Measurements from ENCODE around the gene OGA. TPM values are rescaled to one million over a fixed set of nuclear protein-coding genes. Genes with fewer than 3 reads are reported as not detected.

OGA gene
- total and polyA plus RNA-seq, 5 donors: 41.1 to 96.4 (median 79.7) TPM

- H3K9me3 ChIP-seq (ENCODE audit: control insufficient read depth, low read length): no peaks in the 10 kb centered on the region
- DNase-seq: peak; percentile 83 to 94 (median 93)
- no peak overlapping the region for H3K27ac ChIP-seq (ENCODE audit: low read length)
- H3K4me1 ChIP-seq (ENCODE audit: control insufficient read depth, insufficient read depth, low read length): peaks cover 5% of the 10 kb centered on the region
- intact Hi-C loops (cut with DNase I): loop anchor here (2.0 to 10.0 kb wide), 4 partner anchors 172 to 625 kb away; no protein-coding TSS in a partner anchor
- 2% methylated on average over 51 of the region's 51 CpGs for whole genome bisulfite sequencing
- H3K27me3 ChIP-seq (ENCODE audit: control insufficient read depth, insufficient read depth): no peaks in the 10 kb centered on the region
- H3K4me3 ChIP-seq (ENCODE audit: low read length): peak overlapping the region; percentile 34
- peak; percentile 1 to 67 for ATAC-seq
Observed at GRCh38 chr10:101779544-101780186, 38.6 kb downstream of the OGA start.

- H3K4me3 ChIP-seq (ENCODE audit: low read length): peak overlapping the region; percentile 34
- H3K4me1 ChIP-seq (ENCODE audit: control insufficient read depth, insufficient read depth, low read length): peaks cover 5% of the 10 kb centered on the region
- WGBS: 2% methylated on average over 58 of the region's 58 CpGs
- DNase-seq (peak; percentile 29 to 72 (median 60)), ATAC-seq (peak; percentile 1 to 5)
- no peak overlapping the region for H3K27ac ChIP-seq (ENCODE audit: low read length)
- no peaks in the 10 kb centered on the region for H3K27me3 ChIP-seq (ENCODE audit: control insufficient read depth, insufficient read depth)
- no peaks in the 10 kb centered on the region for H3K9me3 ChIP-seq (ENCODE audit: control insufficient read depth, low read length)
- intact Hi-C loops (cut with DNase I): loop anchor here in 1 of 4 donors (10.0 kb wide), 1 partner anchor 624 kb away; no protein-coding TSS in a partner anchor
Observed at GRCh38 chr10:101778781-101779543, 39.3 kb downstream of the OGA start.

DNA sequence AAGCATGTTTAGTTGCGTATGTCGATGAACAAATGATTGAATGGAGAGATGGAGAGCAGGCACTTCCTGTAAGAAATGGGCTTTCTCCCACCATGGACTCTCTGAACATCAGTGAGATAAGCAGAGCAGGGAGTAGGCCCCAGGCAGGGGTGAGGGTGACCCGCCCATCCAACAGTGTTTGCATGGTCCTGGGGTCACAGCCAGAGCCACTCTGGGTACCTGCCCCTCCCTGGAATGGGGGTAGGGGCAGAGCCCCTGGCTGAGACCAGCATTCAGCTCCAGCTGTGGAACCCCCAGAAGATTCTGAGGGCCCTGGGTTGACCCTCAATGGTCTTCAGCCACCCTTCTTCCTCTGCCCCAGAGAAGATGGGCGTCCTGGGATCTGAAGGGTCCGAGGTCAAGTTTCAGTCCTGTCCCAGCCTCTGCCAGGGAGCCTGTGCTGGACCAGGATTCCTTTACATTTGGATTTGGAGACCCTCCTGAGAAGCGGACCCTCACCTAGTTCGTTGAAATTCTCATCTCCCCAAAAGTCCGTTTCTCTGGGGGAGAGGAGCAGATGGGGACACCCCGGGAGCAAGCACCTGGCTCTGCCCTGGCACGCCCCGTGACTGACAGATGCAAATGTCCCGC lies 40.0 kb downstream of the OGA start:
- 55% methylated on average over 12 of the region's 12 CpGs for WGBS
- DNase-seq (peak in 1 of 3 donors; percentile 60), ATAC-seq (no peak)
- intact Hi-C loops (cut with DNase I): loop anchor here in 1 of 4 donors (10.0 kb wide), 1 partner anchor 623 kb away; no protein-coding TSS in a partner anchor
- H3K4me1 ChIP-seq (ENCODE audit: control insufficient read depth, insufficient read depth, low read length): peaks cover 5% of the 10 kb centered on the region
- no peaks in the 10 kb centered on the region for H3K9me3 ChIP-seq (ENCODE audit: control insufficient read depth, low read length)
- no peak overlapping the region for H3K4me3 ChIP-seq (ENCODE audit: low read length)
- H3K27ac ChIP-seq (ENCODE audit: low read length): no peak overlapping the region
- H3K27me3 ChIP-seq (ENCODE audit: control insufficient read depth, insufficient read depth): no peaks in the 10 kb centered on the region

- ATAC-seq (no peak), DNase-seq (no peak)
- H3K9me3 ChIP-seq (ENCODE audit: control insufficient read depth, low read length): no peaks in the 10 kb centered on the region
- no peak overlapping the region for H3K4me3 ChIP-seq (ENCODE audit: low read length)
- no peaks in the 10 kb centered on the region for H3K27me3 ChIP-seq (ENCODE audit: control insufficient read depth, insufficient read depth)
- intact Hi-C loops (cut with DNase I): loop anchor here in 1 of 4 donors (10.0 kb wide), 1 partner anchor 623 kb away; no protein-coding TSS in a partner anchor
- WGBS: 97% methylated on average over 3 of the region's 3 CpGs
- peaks cover 5% of the 10 kb centered on the region for H3K4me1 ChIP-seq (ENCODE audit: control insufficient read depth, insufficient read depth, low read length)
- no peak overlapping the region for H3K27ac ChIP-seq (ENCODE audit: low read length)
Observed at GRCh38 chr10:101777619-101778145, 40.6 kb downstream of the OGA start.

DNA sequence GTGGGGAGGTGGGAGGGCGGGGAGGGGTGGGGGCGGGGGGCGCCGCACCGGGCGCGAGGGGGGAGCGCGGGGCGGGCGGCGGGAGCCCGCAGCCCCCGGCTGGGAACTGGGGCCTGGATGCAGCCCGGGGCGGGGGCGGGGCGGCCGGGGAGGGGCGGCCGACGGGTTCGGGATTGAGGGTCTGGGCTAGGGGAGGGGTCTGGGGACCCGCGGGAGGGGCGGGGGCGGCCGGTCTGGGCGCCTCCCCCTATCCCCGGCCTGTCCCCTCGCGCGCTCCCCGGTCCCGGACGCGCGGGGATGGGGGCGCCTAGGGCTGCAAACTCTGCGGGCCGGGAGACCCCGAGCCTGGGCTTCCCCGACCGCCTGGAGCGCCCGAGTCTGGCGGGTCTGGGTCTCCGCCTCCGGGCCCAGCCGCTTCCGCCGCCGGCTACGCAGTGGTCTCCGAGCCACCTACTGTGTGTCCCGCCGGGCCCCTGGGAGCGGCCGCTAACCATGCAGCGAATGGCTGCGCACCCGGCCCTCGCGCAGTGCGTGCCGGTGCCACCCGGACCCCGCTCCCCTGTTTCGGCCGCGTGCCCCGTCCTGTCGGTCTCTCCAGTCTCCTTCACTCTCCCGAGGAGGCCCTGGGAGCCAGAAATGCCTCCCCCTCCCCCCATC lies 42.0 kb downstream of the OGA start:
- peak overlapping the region; percentile 47 for H3K4me3 ChIP-seq (ENCODE audit: low read length)
- H3K27me3 ChIP-seq (ENCODE audit: control insufficient read depth, insufficient read depth): no peaks in the 10 kb centered on the region
- DNase-seq (peak in 1 of 3 donors; percentile 55), ATAC-seq (no peak)
- WGBS: 4% methylated on average over 71 of the region's 74 CpGs
- H3K27ac ChIP-seq (ENCODE audit: low read length): no peak overlapping the region
- no peaks in the 10 kb centered on the region for H3K9me3 ChIP-seq (ENCODE audit: control insufficient read depth, low read length)
- peaks cover 5% of the 10 kb centered on the region for H3K4me1 ChIP-seq (ENCODE audit: control insufficient read depth, insufficient read depth, low read length)
- intact Hi-C loops (cut with DNase I): loop anchor here in 1 of 4 donors (10.0 kb wide), 1 partner anchor 621 kb away; no protein-coding TSS in a partner anchor

DNA sequence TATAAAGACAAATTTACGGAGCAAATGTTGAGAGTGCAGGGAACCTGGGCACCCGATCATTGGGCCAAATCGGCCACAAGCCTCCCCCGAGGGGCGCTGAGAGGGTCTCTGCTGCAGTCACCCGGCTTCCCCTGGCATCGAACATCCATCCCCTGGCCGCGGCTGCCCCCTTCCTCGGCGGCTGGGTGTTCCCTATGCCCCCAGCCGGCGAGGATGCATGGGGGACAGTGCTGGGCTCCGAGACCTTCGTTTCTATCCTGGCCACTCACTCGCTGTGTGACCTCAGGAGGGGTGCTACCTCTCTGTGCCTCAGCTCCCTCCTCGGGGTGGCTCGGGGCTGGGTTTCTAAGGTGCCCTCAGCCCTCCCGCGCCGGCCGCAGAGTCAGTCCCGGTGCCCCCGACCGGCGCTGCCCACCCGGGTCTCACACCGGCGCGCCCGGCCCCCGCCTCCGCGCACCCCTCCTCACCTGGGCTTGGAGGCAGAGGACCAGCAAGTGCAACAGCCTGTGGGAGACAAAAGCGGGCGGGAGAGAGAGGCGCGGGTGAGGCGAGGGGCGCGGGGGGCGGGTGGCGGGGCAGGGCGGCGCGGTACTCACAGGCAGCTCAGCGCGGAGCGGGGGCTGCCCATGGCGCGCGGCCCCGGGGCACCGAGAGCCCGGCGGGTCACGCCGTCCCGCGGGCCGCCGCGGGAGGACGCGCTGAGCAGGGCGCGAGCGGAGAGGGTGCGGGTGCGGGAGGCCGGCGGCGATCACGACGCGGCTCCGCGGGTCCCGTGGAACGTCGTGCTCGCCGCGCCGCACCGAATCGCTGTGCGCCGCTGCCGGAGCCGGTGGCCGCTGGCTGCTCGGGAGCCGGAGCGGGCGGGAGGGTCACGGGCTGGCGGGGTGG lies 42.7 kb downstream of the OGA start, which contains the start of gene FGF8:
FGF8 (minus strand) TSS at position 842 of the 888 bp plus-strand sequence; CDS start at position 628, 214 bp downstream.
- Histone ChIP-seq H3K4me3 (ENCODE audit: low read length) (peak within 1 kb of the TSS; percentile 47), H3K9me3 (ENCODE audit: control insufficient read depth, low read length) (no peaks in the 10 kb centered on the region), H3K27me3 (ENCODE audit: control insufficient read depth, insufficient read depth) (no peaks in the 10 kb centered on the region), H3K4me1 (ENCODE audit: control insufficient read depth, insufficient read depth, low read length) (peaks cover 5% of the 10 kb centered on the region), H3K27ac (ENCODE audit: low read length) (no peak within 1 kb of the TSS)
- DNase-seq (no peak), ATAC-seq (no peak)
- intact Hi-C loops (cut with DNase I): loop anchor here in 1 of 4 donors (10.0 kb wide), 1 partner anchor 621 kb away; no protein-coding TSS in a partner anchor
- WGBS: 2% methylated on average over 98 of the region's 98 CpGs

GRCh38 chr10:101774589-101775272 lies 43.5 kb downstream of the OGA start:
- 12% methylated on average over 32 of the region's 32 CpGs for WGBS
- ATAC-seq: no peak

DNA sequence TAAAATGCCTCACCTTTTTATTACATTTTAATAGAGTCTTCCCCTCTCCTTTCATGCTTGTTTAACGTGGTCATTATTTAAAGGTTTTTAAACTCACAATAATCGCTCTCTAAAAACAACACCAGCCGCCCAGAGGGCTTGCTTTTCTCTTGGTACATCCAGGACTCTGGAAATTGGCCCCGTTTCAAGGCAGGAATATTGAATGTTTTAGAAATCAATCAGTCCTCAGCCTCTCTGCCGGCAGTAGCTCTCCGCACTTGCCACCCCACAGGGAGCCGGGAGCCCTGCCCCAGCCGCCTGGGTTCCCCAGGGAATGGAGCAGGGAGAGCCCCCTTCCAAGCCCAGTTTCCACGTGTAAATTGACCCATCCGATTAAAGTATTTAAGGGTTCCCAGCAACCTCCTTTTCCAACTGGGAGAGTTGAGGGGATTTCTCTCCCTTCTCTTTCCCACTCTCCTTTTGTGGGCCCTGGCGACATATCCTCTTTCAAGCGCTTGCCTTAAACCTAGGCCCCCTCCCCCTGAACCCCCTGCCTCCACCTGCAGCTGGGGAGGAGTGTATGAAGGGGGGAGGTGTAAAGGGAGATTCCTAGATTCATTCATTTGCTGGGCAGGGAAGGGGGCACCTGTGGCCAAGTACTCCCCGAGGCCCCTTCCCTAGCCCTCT lies 44.2 kb downstream of the OGA start:
- no peaks in the 10 kb centered on the region for H3K9me3 ChIP-seq (ENCODE audit: control insufficient read depth, low read length)
- 24% methylated on average over 13 of the region's 13 CpGs for WGBS
- no peaks in the 10 kb centered on the region for H3K27me3 ChIP-seq (ENCODE audit: control insufficient read depth, insufficient read depth)
- no peak overlapping the region for H3K4me3 ChIP-seq (ENCODE audit: low read length)
- no peak overlapping the region for H3K27ac ChIP-seq (ENCODE audit: low read length)
- no peak for DNase-seq
- intact Hi-C loops (cut with DNase I): loop anchor here in 1 of 4 donors (10.0 kb wide), 1 partner anchor 619 kb away; no protein-coding TSS in a partner anchor
- H3K4me1 ChIP-seq (ENCODE audit: control insufficient read depth, insufficient read depth, low read length): peaks cover 2% of the 10 kb centered on the region
- no peak for ATAC-seq

More at GRCh38 chr10:101774589-101775272, 43.5 kb downstream of the OGA start:
- Histone ChIP-seq H3K4me1 (ENCODE audit: control insufficient read depth, insufficient read depth, low read length) (peaks cover 4% of the 10 kb centered on the region), H3K27ac (ENCODE audit: low read length) (no peak overlapping the region), H3K27me3 (ENCODE audit: control insufficient read depth, insufficient read depth) (no peaks in the 10 kb centered on the region), H3K4me3 (ENCODE audit: low read length) (no peak overlapping the region), H3K9me3 (ENCODE audit: control insufficient read depth, low read length) (no peaks in the 10 kb centered on the region)
- intact Hi-C loops (cut with DNase I): loop anchor here in 1 of 4 donors (10.0 kb wide), 1 partner anchor 620 kb away; no protein-coding TSS in a partner anchor
- DNase-seq: peak in 1 of 3 donors; percentile 47

All from right cardiac atrium (tissue), 5 donors.